HG03342 (cell line): ENCODE data around the gene SLC26A4.

ENCODE experiments used
- ATAC-seq: cut with Tn5 transposase; IDR thresholded peaks from one replicate; pipeline ENCODE4 v1.9.1; 2021; ENCODE audit warnings: mild to moderate bottlenecking, moderate library complexity; ENCODE audit not compliant: unreplicated experiment

Gene SLC26A4

GRCh38 chr7:107743567-107744344 is 83.1 kb downstream of the SLC26A4 start, which contains the start of gene CBLL1:
CBLL1 (plus strand) TSS chr7:107744142; CDS start chr7:107744164, 22 bp downstream.
- ATAC-seq, result peak; percentile 88

GRCh38 chr7:107744345-107744750 is 83.7 kb downstream of the SLC26A4 start:
- peak; percentile 36 for ATAC-seq

- no peak for ATAC-seq
Measured at GRCh38 chr7:107746006-107746405, 85.4 kb downstream of the SLC26A4 start.

- ATAC-seq, result no peak
Measured at GRCh38 chr7:107751113-107751512, 90.5 kb downstream of the SLC26A4 start.

GRCh38 chr7:107754642-107755041 is 94.0 kb downstream of the SLC26A4 start:
- no peak for ATAC-seq

GRCh38 chr7:107758667-107759066 is 98.0 kb downstream of the SLC26A4 start:
- no peak for ATAC-seq

GRCh38 chr7:107767391-107767790 is 106.8 kb downstream of the SLC26A4 start:
- ATAC-seq, result no peak
